ENCODE results near the gene FMNL2. TPM values are rescaled to one million over a fixed set of nuclear protein-coding genes. Genes with fewer than 3 reads are reported as not detected.
"Not testable (repeated sequence)": the region's sequence is repeated elsewhere in the genome, so short reads cannot be mapped to it uniquely, and the experiment has no call there.

FMNL2 gene
- total RNA-seq, 1 donor from 2014 or later: 6.4 TPM

DNA sequence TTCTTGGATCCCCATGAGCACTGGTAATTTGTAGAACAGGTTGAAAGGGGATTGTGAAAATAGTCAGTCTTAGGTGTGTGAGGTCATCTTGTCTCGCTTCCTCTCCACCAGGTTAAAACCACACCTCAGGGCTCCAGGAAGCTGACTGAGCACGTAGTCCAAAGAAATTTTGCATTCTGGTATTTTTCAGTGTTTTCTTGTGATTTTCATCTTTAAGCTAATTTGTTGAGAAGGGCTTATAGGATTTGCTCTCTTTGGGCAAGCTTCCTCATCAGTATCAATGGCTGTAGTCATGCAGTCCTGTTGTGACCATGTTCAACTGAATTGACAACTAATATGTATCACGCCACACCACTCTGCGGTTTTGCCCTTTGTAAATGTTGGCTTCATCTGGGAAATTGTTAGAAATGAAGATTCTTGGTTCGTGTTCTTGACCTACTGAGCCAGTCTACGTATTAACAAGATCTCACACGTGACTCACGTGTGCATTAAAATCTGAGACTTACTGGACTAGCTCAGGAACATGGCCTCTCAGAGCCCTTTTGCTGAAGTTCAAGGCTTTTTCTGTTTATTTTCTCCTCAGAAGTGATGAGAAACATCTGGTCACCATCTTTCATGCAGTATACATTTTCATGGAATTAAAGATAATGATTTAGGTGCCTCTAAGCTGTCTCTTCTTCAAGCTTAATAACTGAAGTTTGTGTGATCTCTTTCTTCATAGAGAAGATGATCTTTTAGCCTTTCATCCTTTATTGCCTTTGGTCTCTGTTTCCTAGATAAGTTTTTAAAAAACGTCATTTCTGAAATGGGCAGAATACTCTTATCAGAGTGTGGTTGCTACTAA is 32.8 kb downstream of the FMNL2 start:
- intact Hi-C loops (cut with micrococcal nuclease): no loop called here
- ATAC-seq (no peak), DNase-seq (no peak)

DNA sequence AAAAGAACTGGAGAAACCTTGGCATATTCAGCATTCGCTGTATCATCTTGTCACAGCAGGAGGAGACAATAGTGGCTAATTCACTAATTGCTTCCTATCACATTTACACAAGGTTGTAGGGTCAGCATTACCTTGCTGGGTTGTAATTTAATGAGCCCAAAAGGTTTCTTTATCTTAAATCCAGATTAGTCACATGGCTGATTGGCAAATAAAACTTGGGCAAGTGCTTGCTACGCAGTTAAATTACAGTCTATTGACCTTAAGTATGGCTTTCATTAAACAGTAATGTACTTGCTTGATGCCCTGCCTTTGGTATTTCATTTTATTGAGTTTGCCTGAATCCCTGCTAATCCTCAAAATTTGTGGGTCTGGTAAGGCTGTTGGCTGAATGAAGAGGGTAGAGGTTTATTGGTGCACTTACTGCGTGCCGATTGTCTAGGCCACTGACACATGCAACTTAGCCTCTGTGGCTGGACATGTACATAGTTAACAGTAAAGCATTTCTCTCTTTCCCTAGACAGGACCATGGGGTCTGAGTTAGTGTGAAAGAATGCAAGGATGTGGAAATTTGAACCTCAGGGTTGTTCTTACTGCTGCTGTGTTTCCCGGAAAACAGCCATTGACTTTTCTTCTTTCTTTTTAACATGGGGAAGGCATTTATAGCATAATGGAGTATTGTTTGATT is 34.3 kb downstream of the FMNL2 start:
- no peak for ATAC-seq
- no peak for DNase-seq
- intact Hi-C loops (cut with micrococcal nuclease): no loop called here

DNA sequence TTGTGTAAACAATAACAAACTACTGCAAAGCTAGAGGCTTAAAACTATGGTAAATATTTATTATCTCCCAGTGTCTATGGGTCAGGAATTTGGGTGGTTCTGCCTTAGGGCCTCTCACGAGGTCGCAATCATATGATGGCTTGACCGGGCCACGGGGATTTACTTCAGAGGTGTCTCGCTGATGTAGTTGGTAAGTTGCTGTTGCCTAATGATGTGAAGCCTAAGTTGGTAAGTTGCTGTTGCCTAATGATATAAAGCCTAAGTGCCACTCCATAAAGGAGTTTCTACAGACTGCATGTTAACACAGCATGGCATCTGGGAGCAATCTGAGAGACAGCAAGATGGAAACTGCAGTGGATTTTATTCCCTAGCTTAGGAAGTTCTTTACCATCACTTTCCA is 35.8 kb downstream of the FMNL2 start:
- no peak for ATAC-seq
- no peak for DNase-seq
- intact Hi-C loops (cut with micrococcal nuclease): no loop called here

DNA sequence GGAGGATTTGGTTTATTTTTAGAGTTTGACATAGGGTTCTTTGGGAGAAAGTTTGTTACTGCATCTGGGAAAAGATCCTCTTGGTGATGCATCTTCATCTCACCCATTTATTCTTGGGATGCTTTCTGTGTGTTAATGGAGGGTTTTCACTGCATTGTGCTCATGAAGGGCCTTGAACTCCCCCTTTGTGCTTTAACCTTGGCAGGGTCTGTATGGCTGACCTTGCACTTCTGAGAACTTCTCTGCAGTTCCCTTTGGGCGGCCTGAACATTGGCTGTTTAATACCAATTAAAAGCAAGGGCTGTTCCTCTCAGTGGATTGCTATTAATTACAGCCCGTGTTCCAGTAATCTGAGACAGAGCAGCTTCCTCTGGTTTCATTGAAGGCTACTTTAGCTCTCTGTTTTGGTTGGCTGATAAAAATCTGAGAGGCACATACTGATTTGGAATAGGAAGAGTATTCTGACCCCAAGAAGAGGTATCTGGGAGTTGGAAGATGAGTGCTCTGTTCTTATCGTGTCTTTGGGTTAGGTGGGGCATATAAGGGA is 37.5 kb downstream of the FMNL2 start:
- ATAC-seq (no peak), DNase-seq (no peak)
- intact Hi-C loops (cut with micrococcal nuclease): no loop called here

DNA sequence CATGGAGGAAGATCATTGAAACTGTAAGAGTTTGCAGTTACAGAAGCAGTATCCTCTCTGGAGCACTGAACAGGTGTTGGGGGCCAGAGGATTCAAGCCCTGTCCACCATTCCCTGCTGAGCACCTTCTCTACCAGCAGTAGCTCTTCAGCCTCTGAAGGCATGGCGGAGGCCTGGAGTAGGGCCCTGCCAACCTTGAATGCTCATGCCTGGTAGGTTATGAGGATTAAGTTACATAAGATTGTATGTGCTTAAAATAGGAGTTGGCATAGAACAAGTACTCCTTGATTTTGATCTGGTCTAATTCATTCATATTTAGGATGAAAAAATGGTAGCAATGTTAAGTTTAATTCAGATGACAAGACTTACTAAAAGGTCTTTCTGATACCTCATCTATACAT is 40.2 kb downstream of the FMNL2 start:
- DNase-seq (no peak), ATAC-seq (no peak)
- intact Hi-C loops (cut with micrococcal nuclease): no loop called here

DNA sequence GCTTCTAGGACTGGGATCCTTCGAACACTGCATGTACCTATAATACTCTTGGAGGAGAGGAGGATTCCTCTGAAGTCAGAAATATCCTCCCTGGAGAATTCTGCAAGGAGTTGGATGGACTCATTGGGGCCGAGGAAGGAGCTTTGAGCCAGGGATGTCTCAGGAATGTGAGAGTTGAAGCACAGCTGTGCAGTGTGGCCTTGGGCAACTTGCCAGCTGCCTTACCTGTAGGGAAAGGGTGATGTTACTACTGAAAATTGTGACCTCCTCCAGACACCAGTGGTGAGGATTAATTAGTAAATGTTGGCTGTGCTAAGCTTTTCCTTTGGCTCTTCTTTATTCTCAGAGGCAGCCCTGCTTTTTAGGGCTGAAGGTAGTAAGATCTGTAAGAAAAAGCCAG is 41.4 kb downstream of the FMNL2 start:
- DNase-seq (no peak), ATAC-seq (no peak)
- intact Hi-C loops (cut with micrococcal nuclease): no loop called here

DNA sequence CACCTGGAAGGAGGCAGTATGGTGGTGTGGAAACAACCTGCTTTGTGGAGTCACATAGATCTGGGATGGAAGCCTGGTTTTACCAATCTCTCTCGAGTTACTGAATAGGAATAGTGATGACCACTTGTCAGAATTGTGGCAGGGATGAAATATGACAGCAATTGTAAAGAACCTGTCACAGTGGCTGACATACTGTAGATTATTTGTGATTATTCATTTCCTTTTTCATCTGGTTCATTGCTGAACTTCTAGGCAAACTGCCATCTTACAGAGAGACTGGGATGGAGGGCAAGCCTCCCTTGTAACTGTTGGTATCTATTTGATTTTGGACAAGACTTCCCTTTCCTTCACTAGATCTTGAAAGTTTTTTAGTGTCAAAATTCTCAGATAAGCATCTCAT is 42.0 kb downstream of the FMNL2 start:
- no peak for DNase-seq
- no peak for ATAC-seq
- intact Hi-C loops (cut with micrococcal nuclease): no loop called here

DNA sequence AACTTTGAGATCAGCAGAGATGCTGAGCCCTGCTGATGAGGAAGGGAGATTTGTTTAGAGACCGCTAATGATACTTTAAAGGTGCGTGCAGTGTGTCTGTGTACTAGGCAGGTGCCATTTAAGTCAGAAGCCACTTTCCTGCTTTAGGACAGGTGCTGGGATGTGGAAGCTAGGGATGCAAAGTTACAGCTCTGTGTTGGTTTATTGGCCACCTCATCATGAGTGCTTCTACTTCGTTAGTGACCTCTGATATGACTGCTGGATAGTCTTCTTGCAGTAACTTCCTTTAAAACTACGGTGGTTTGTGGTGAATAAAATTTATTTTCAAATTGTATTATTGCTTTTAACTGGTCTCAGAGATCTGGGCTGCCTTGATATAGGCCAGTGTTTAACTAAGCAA is 44.1 kb downstream of the FMNL2 start:
- no peak for ATAC-seq
- no peak for DNase-seq
- intact Hi-C loops (cut with micrococcal nuclease): no loop called here

DNA sequence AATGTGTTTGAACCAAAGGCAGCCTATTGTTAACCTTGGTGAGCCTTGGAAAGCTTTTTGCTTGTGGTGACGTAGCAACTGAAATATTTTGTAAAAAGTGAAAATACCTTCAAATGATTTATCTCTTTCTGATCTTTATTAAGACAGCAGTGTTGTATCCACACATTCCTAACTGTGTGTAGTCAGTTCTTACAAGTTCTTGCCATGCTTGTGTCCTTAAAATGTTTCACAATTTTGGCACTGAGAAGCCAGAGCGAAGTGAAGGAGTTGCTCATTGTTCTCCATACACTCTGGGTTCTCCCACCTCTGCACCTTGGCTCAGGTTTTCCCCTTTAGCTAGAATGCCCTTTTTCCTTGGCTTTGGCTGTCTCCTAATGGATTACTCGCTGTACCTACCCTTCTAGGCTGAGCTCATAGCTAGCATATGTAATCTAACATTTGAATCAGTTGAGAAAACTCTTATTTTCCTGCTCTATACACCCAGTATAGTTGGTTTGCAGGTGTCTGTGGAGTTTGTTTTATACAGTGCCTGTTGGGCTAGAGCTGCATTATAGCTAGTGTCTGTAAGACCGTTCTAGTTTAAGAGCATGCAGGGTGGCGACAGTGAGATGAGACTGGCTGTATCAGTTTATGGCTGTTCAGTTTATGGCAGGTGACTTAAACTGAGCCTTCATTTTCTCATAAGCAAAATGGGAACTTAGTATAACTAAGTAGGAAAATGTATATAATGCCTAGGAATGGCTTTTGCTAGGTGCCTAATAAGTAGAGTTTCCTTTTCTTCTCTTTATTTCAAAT is 45.5 kb downstream of the FMNL2 start:
- intact Hi-C loops (cut with micrococcal nuclease): no loop called here
- DNase-seq (no peak), ATAC-seq (no peak)

DNA sequence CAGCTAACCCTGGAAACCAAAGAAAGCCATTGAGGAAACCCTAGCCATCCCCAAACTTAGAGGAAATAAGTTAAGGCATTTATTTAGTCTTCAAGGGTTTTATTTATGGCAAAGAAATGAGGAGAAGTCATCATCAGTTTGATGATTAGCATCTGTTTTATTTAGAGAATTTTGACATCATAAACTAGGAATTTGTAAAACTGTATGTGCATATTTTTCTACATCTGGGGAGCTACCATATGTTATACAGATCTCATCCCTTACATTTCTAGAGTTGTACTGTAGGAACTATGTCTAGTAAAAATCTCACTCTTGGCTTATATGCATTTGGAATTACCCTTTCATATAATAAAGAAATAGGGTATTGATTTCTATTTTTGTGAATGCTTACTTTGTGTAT is 48.7 kb downstream of the FMNL2 start:
- intact Hi-C loops (cut with micrococcal nuclease): no loop called here
- no peak for DNase-seq
- ATAC-seq: no peak

DNA sequence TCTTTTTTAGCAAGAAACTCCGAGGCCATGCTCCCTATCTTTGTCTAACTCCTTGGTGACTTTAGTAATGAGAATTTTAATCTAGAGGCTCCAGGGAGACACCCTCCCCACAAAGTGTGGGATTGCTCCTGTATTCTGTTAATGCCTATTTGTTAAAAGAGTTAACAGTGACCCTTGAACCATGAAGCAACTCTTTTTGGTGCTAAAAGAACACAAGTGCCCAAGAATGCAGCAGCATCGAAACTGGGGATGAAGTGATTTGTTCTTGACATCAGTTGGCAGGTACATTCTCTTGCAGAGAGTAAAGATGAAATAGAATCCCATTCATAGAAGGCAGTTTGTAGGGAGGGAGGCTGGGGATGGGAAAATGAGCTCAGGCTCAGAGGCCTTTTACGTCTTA is 50.0 kb downstream of the FMNL2 start:
- DNase-seq: no peak
- ATAC-seq: no peak
- intact Hi-C loops (cut with micrococcal nuclease): no loop called here

DNA sequence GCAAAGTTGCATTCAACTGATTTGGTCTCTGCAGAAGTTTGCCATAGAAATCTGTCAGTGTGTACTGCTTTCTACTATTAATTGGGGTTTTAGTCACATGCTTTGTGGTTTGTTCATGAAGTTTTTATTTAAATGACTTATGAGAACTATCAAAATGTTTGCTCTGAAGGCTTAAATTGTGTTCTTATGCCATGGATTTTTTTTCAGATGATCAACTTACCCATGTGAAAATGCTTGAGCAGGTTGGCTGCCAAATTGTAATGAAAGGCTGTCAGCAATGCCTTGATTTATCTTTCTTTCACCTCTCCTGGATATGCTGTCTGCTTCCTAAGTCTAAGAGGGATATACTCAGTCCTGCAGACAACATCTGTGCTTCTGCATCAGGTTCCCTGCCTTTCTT is 50.7 kb downstream of the FMNL2 start:
- DNase-seq (no peak), ATAC-seq (no peak)
- intact Hi-C loops (cut with micrococcal nuclease): no loop called here

DNA sequence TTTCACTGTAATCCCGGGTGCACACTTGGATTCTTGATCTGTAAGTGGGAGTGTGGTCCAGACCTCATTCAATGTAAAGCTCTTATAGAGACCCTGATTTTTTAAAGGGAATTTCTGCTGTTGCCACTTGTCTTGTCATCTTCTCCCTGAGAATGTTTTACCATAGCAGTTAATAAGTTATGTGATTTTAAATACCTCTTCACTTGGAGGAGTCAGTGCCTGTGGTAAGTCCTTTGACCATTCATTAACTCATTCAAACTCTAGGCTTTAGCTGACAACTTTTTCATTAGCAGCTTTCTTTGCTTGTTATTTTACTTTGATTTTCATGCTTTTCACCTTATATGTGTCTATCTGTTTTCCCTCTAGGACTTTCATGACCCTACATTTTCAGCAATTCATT is 51.3 kb downstream of the FMNL2 start:
- DNase-seq: no peak
- intact Hi-C loops (cut with micrococcal nuclease): no loop called here
- no peak for ATAC-seq

DNA sequence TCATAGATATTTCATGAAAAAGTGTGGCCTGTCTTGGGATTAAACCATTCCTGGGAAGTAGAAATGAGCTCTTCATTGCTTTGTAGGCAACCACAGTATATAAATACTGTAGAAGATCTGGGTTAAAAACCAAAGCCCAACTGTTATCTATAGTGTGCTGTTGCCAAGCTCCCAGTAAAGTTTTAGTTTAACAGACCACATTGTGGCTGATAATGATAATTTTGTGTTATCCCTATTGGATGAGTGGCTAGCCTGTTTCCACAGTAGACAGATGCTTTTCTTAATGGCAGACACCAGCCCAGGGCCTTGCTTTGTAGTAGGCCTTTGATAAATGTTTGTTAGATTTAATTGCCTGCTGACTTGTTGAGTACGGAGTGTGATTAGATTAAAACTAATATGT is 52.1 kb downstream of the FMNL2 start:
- no peak for ATAC-seq
- intact Hi-C loops (cut with micrococcal nuclease): no loop called here

DNA sequence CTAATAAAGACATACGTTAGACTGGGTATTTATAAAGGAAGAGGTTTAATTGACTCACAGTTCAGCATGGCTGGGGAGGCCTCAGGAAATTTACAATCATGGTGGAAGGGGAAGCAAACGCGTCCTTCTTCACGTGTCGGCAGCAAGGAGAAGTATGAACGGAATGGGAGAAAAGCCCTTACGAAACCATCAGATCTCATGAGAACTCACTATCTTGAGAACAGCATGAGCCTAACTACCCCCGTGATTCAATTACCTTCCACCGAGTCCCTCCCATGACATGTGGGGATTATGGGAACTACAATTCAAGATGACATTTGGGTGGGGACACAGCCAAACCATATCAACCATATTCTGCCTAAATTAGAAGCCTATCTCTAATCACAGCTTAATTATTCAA is 53.3 kb downstream of the FMNL2 start:
- DNase-seq; intact Hi-C loops (cut with micrococcal nuclease); ATAC-seq: not testable (repeated sequence)

More for the DNA sequence above, 52.1 kb downstream of the FMNL2 start:
- no peak for DNase-seq

DNA sequence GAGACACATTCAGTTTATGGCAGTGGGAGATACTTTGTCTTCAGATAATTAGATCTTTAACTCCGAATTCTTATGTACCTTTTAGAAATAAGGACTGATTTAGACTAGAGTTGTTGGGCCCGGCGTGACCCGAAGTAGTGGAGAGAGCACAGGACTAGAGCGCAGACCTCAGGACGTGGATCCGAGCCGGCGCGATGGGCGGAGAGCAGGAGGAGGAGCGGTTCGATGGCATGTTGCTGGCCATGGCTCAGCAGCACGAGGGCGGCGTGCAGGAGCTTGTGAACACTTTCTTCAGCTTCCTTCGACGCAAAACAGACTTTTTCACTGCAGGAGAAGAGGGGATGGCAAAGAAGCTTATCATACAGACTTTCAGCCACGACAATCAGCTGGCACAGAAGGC is 54.5 kb downstream of the FMNL2 start:
- no peak for ATAC-seq
- intact Hi-C loops (cut with micrococcal nuclease): no loop called here

DNA sequence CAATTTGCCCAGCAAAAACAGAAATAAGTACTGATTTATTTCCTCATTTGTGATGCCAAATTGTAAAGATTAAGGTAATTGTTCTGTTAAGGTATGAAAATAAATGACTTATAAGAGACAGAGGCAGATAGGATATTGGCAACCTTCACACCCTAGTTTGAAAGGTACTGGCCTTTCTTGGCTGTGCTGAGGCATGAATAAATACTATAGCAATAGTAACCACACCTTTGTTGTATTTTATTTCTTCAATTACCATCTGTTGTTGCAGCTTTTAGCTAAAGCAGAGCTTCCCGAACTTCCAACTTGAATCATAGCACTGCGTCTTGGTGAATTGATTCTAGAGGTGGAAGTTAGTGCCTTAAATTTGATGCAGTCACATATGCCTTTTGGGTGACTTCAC is 55.9 kb downstream of the FMNL2 start:
- ATAC-seq: no peak
- intact Hi-C loops (cut with micrococcal nuclease): no loop called here
- no peak for DNase-seq

More for the DNA sequence above, 54.5 kb downstream of the FMNL2 start:
- DNase-seq: no peak

DNA sequence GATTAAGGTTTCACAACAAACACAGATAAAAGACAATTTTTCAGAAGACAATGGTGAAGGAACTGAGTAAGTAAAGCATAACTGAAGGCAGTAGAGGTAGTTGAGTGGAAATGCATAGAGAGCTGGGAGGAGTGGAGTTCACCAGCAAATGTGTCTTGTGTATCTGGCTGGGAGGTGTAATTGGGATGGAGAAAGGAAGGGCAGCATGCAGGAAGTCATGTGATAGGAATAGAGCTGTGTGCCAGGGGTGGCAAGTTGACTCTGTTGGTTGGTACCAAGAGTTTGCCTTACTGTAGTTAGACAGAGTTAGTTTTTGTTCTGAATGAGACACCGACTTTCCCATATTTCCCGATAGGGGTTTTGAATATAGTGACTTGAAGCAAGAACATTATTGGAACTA is 56.3 kb downstream of the FMNL2 start:
- intact Hi-C loops (cut with micrococcal nuclease): no loop called here
- DNase-seq (no peak), ATAC-seq (no peak)

DNA sequence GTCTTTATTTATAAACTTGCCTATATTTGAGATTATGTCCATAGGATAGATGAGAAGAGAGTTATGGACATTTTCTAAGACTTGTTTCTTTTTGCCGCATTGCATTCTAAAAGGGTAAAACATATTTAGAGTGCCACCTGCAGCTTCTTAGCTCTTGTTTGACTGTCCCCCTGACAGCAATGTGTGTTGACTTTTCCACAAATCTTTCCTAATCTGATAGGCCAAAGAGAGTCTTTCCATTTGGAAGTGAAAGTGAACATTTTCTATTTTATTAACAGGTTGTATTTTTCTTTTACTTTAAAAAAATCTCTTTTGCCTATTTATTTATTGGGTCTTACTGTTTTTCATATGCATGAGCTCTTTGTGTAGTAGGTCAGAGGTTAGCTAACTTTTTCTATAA is 58.4 kb downstream of the FMNL2 start:
- intact Hi-C loops (cut with micrococcal nuclease): no loop called here
- ATAC-seq (no peak), DNase-seq (no peak)

DNA sequence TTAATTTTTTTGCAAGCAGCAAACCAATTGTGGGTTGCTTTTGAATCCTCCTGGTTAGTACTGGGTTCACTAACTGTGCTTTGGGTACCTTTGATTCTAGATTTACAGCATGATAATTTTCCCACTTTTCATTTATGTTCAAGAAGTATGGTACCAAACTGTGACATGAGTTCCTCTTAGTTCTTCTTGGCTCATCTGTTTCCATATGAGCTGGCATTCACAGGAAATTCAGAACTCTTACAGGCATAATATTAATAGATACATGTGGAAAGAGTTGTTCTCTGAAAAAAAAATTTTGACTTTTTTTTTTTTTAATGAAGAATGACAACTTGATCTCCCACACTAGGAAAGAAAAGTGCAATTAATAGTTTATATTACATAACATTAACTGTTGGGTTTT is 59.4 kb downstream of the FMNL2 start:
- DNase-seq: no peak
- ATAC-seq: no peak
- intact Hi-C loops (cut with micrococcal nuclease): no loop called here

Measured in left ventricle myocardium superior (tissue), 1 donor.